PC-9 (cell line): ENCODE measurements around the gene GRN. TPM values are rescaled to one million over a fixed set of nuclear protein-coding genes. Genes with fewer than 3 reads are reported as not detected.

Experiments used
- BruUV-seq: library from RNA; stranded (reverse); fragments of 400-500 nt; replicated peaks from 2 replicates; lab custom pipeline; 2021; lab: Mats Ljungman, UMichigan
- CTCF ChIA-PET: fragments of 300-600 bp; sonication (Branson Sonifier 250); formaldehyde crosslinking; loops from one replicate; lab custom pipeline; 2022; ENCODE audit warnings: antibody characterized with exemption; lab: Charles Lee
- POLR2A ChIA-PET: fragments of 300-600 bp; sonication (Branson Sonifier 250); formaldehyde crosslinking; loops from one replicate; lab custom pipeline; 2022; ENCODE audit warnings: antibody characterized with exemption; ENCODE audit not compliant: unreplicated experiment; lab: Charles Lee
- DNase-seq, 2 experiments: peaks; one replicate each; pipeline versions ENCODE4 v3.0.0 to v3.0.0-alpha.2; 2015 to 2022; ENCODE audit warnings: mixed read lengths in 1 of 2
- H2AFZ ChIP-seq: fragments of 200-600 bp; sonication (generic); 2 replicates; pipeline ENCODE4 v1.8.1; 2017; ENCODE audit warnings: antibody characterized with exemption
- H3F3A ChIP-seq: fragments of 200-600 bp; sonication (generic); 2 replicates; pipeline ENCODE4 v1.8.1; 2017; ENCODE audit warnings: antibody characterized with exemption, mild to moderate bottlenecking, low read depth; ENCODE audit not compliant: insufficient read depth
- H3K27ac ChIP-seq: fragments of 200-600 bp; sonication (generic); 2 replicates; pipeline ENCODE4 v1.6.1; 2016; ENCODE audit warnings: mixed run types
- H3K27me3 ChIP-seq: fragments of 200-600 bp; sonication (generic); 2 replicates; pipeline ENCODE4 v1.6.1; 2016; ENCODE audit warnings: low read depth, mixed run types; ENCODE audit not compliant: insufficient read depth
- H3K36me3 ChIP-seq: fragments of 200-600 bp; sonication (generic); 2 replicates; pipeline ENCODE4 v1.6.1; 2016; ENCODE audit warnings: low read depth, mixed run types
- H3K4me1 ChIP-seq: fragments of 200-600 bp; sonication (generic); replicated peaks from 2 replicates; pipeline ENCODE4 v1.6.1; 2016; ENCODE audit warnings: mixed run types; ENCODE audit not compliant: insufficient read depth
- H3K4me2 ChIP-seq: fragments of 200-600 bp; sonication (generic); 2 replicates; pipeline ENCODE4 v1.6.1; 2017; ENCODE audit warnings: mixed run types
- H3K4me3 ChIP-seq: fragments of 200-600 bp; sonication (generic); 2 replicates; pipeline ENCODE4 v1.6.1; 2016; ENCODE audit warnings: mixed run types
- H3K79me2 ChIP-seq: fragments of 200-600 bp; sonication (generic); 2 replicates; pipeline ENCODE4 v1.6.1; 2017; ENCODE audit warnings: low read depth, mixed run types
- H3K9me2 ChIP-seq: fragments of 200-600 bp; sonication (generic); 2 replicates; pipeline ENCODE4 v1.8.1; 2017; ENCODE audit warnings: mild to moderate bottlenecking; ENCODE audit not compliant: insufficient read depth
- H3K9me3 ChIP-seq: fragments of 200-600 bp; sonication (generic); 2 replicates; pipeline ENCODE4 v1.8.1; 2016; ENCODE audit warnings: low read depth; ENCODE audit not compliant: insufficient read depth
- H4K20me1 ChIP-seq: fragments of 200-600 bp; sonication (generic); 2 replicates; pipeline ENCODE4 v1.8.1; 2017; ENCODE audit not compliant: insufficient read depth
- EZH2 ChIP-seq: fragments of 200-600 bp; sonication (generic); IDR thresholded peaks from 2 replicates; pipeline ENCODE4 v1.8.0; 2017; ENCODE audit warnings: antibody characterized with exemption, low read depth
- intact Hi-C: fragments of 100-400 bp; cut with micrococcal nuclease; formaldehyde crosslinking; loops from one replicate; pipeline ENCODE4 v1.10.0; 2022; ENCODE audit not compliant: unreplicated experiment
- total RNA-seq: library from RNA; stranded (reverse); gene quantifications from 2 replicates; pipeline ENCODE4 v1.2.3, GENCODE V29; 2021
- TF ChIP-seq, protein P1 (sequence below): fragments of 200-600 bp; sonication (generic); conservative IDR thresholded peaks from 2 replicates; pipeline ENCODE4 v1.6.1; 2017; ENCODE audit warnings: mixed run types, antibody characterized with exemption, mild to moderate bottlenecking, moderate library complexity

GRN gene
- total RNA-seq, 1 experiment from 2014 or later = 226 TPM

DNA sequence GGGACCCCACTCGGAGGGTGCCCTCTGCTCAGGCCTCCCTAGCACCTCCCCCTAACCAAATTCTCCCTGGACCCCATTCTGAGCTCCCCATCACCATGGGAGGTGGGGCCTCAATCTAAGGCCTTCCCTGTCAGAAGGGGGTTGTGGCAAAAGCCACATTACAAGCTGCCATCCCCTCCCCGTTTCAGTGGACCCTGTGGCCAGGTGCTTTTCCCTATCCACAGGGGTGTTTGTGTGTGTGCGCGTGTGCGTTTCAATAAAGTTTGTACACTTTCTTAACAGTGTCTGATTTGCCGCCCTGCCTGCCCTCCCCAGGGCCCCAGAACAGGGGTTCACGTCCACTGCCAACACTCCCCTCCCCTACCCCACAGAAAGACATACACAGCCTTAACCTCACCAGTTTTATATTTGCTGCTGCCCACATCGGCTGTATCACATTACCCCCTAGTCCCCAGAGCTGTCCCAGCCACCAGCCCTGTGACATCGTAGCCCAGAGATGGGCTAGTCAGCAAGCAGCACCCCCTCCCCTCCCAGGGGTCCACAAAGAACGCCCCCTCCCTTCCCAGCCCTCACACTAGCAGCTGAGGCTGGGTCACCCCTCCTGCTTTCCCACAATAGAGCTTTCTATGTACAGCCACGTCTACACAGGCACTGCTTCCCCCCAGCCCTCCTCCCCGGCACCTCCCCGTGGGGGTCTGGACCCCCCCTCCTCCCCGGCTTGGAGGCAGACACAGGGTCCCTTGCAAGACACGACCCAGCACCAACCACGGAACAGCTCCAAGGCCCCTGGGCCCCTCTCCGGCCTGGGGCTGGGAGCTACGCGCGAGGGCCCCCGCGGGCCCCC, 7.9 kb downstream of the GRN start:
- 0 out of 2 replicates have a peak, but pooled peaks cover 3% of the 10 kb centered on the region for H4K20me1 ChIP-seq
- no peaks in the 10 kb centered on the region for H3K27me3 ChIP-seq
- intact Hi-C loops = no loop called here
- POLR2A ChIA-PET = no interaction called here
- no peak overlapping the region for H3K4me3 ChIP-seq
- no peak overlapping the region for H3K27ac ChIP-seq
- CTCF ChIA-PET = interaction anchor here (0.6 kb wide), 1 partner anchor 124 kb away, joined by 19 read pairs; no protein-coding TSS in a partner anchor
- H3F3A ChIP-seq = no peaks in the 10 kb centered on the region
- no peak overlapping the region for H3K4me2 ChIP-seq
- H3K36me3 ChIP-seq = no peaks in the 10 kb centered on the region
- H3K4me1 ChIP-seq = no peaks in the 10 kb centered on the region
- no peak overlapping the region for H2AFZ ChIP-seq
- no peaks in the 10 kb centered on the region for H3K79me2 ChIP-seq
- no peaks in the 10 kb centered on the region for H3K9me2 ChIP-seq
- DNase-seq = no peak
- TF ChIP-seq EZH2 = no peak
- TF ChIP-seq, protein P1, sequence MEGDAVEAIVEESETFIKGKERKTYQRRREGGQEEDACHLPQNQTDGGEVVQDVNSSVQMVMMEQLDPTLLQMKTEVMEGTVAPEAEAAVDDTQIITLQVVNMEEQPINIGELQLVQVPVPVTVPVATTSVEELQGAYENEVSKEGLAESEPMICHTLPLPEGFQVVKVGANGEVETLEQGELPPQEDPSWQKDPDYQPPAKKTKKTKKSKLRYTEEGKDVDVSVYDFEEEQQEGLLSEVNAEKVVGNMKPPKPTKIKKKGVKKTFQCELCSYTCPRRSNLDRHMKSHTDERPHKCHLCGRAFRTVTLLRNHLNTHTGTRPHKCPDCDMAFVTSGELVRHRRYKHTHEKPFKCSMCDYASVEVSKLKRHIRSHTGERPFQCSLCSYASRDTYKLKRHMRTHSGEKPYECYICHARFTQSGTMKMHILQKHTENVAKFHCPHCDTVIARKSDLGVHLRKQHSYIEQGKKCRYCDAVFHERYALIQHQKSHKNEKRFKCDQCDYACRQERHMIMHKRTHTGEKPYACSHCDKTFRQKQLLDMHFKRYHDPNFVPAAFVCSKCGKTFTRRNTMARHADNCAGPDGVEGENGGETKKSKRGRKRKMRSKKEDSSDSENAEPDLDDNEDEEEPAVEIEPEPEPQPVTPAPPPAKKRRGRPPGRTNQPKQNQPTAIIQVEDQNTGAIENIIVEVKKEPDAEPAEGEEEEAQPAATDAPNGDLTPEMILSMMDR = no peak
- no TSS peak for BruUV-seq
- H3K9me3 ChIP-seq = no peaks in the 10 kb centered on the region

DNA sequence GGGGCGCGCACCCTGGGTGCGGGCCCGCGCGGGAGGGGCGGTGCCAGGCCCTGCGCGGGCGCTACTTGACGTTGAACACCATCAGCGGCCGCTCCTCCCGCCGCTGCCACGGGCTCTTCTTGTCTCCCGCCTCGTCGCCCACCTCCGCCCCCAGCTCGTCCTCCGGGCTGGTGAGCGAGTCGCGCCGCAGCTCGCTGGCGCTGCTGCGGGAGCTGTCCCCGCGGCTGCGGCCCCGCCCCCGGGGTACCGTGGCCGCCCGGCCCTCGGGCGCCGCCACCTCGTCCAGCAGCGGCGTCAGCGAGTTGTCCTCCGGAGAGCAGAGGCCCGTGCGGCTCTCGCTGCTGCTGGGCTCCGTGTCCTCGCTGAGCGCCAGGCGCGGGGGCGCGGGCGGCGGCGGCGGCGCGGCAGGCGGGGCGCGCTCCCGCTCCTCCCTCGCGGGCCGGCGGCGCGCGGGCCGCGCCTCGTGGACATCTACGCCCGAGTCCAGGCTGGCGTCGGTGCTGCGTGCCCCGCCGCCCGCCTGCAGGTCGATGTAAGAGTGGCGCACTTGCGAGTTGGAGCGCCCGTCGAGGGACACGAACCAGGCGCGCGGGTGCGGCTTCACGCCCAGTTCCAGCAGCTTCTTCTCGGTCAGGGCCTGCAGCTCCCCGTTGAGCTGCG, 8.7 kb downstream of the GRN start:
- Histone ChIP-seq H3K4me1 (no peaks in the 10 kb centered on the region), H3F3A (no peaks in the 10 kb centered on the region), H3K4me3 (no peak overlapping the region), H3K9me2 (no peaks in the 10 kb centered on the region), H2AFZ (no peak overlapping the region), H3K4me2 (no peak overlapping the region), H3K36me3 (no peaks in the 10 kb centered on the region), H3K79me2 (no peaks in the 10 kb centered on the region), H4K20me1 (0 out of 2 replicates have a peak, but pooled peaks cover 3% of the 10 kb centered on the region), H3K27me3 (no peaks in the 10 kb centered on the region), H3K9me3 (no peaks in the 10 kb centered on the region), H3K27ac (no peak overlapping the region)
- TF ChIP-seq, protein P1 = no peak
- no peak for TF ChIP-seq EZH2
- ChIA-PET POLR2A (no interaction called here), CTCF (interaction anchor here (0.6 kb wide), 1 partner anchor 125 kb away, joined by 19 read pairs; no protein-coding TSS in a partner anchor)
- DNase-seq = no peak
- intact Hi-C loops = no loop called here
- BruUV-seq = no TSS peak

DNA sequence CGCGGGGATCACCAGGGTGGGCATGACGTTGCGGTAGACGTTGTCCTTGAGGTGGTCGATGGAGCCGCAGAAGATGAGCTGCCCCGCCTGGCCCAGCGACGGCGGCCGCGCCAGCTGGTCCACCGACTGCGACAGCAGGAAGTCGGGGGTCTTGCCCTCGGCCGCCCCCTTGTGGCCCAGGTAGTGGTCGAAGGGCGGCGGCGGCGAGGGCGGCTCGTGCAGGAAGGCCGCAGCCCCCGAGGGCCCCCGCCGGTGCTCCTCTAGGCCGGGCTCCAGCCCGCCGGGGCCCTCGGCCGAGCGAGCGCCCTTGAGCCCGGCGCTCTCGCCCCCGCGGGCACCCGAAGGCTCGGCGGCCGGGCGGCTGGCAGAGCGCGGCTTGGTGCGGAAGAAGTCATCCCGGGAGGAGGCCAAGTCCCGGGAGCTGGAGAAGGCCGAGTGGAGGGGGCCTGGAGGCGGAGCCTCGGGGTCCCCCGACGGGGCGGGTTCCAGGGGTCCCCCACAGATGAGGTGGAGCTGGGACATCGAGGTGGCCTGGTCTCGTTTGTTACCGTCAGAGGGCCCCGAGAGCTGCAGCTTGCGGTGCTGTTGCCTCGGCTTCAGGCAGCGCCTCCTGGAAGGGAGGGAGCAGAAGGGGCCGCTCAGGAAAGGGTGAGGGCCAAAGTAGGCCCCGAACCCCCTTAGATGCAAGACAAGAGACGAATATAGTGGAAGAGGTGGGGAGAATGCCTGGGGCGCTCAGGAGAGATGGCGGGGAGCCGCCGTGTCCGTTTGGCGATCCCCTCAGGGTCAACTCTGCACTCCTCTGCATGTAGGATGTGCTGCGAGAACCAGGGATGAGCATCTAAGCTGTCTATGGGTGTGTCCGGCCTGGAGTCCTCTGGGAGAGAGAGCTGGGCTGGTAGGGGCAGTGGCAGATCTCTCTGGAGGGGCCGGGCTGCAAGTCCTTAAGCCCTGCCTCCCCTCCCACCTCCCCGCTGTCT, 9.8 kb downstream of the GRN start:
- no peak for DNase-seq
- intact Hi-C loops = no loop called here
- BruUV-seq = no TSS peak
- CTCF ChIA-PET = no interaction called here
- H2AFZ ChIP-seq = no peak overlapping the region
- no peaks in the 10 kb centered on the region for H3K4me1 ChIP-seq
- POLR2A ChIA-PET = no interaction called here
- no peaks in the 10 kb centered on the region for H3K27me3 ChIP-seq
- no peak for TF ChIP-seq EZH2
- TF ChIP-seq, protein P1 = no peak
- 0 out of 2 replicates have a peak, but pooled peaks cover 3% of the 10 kb centered on the region for H4K20me1 ChIP-seq
- no peak overlapping the region for H3K4me2 ChIP-seq
- H3K9me3 ChIP-seq = no peaks in the 10 kb centered on the region
- H3K4me3 ChIP-seq = no peak overlapping the region
- no peaks in the 10 kb centered on the region for H3K36me3 ChIP-seq
- H3K9me2 ChIP-seq = no peaks in the 10 kb centered on the region
- H3K27ac ChIP-seq = no peak overlapping the region
- H3F3A ChIP-seq = no peaks in the 10 kb centered on the region
- H3K79me2 ChIP-seq = no peaks in the 10 kb centered on the region
